Activated naive CD8-positive, alpha-beta T cell treated with anti-CD3 and anti-CD28 coated beads, Interleukin-2, amount 50 U/mL, for 24 hours (primary cell): Measurements from ENCODE around the gene TK2.
A peak's percentile ranks its signal among the peaks of the same experiment; 100 is the strongest.
"Not testable (repeated sequence)": the region's sequence is repeated elsewhere in the genome, so short reads cannot be mapped to it uniquely, and the experiment has no call there.

ENCODE experiments used
- ATAC-seq: fragments of 150-1000 bp; cut with Tn5 transposase; one replicate; pipeline ENCODE4 v1.10.0; 2021
- DNase-seq: peaks from one replicate; pipeline ENCODE4 v3.0.0; 2021
- H3K27ac Mint-ChIP-seq: one replicate; pipeline ENCODE4 v1.8.0; 2021; ENCODE audit warnings: mild to moderate bottlenecking, mixed read lengths
- H3K27me3 Mint-ChIP-seq: one replicate; pipeline ENCODE4 v1.8.0; 2021; ENCODE audit warnings: mixed read lengths
- H3K36me3 Mint-ChIP-seq: one replicate; pipeline ENCODE4 v1.8.0; 2021; ENCODE audit warnings: low read depth, mixed read lengths
- H3K4me1 Mint-ChIP-seq: one replicate; pipeline ENCODE4 v1.8.0; 2021; ENCODE audit warnings: mixed read lengths
- H3K4me3 Mint-ChIP-seq: one replicate; pipeline ENCODE4 v1.8.0; 2021; ENCODE audit warnings: mild to moderate bottlenecking, moderate library complexity, mixed read lengths
- H3K9me3 Mint-ChIP-seq: one replicate; pipeline ENCODE4 v1.8.0; 2021; ENCODE audit warnings: mixed read lengths

Gene TK2

DNA sequence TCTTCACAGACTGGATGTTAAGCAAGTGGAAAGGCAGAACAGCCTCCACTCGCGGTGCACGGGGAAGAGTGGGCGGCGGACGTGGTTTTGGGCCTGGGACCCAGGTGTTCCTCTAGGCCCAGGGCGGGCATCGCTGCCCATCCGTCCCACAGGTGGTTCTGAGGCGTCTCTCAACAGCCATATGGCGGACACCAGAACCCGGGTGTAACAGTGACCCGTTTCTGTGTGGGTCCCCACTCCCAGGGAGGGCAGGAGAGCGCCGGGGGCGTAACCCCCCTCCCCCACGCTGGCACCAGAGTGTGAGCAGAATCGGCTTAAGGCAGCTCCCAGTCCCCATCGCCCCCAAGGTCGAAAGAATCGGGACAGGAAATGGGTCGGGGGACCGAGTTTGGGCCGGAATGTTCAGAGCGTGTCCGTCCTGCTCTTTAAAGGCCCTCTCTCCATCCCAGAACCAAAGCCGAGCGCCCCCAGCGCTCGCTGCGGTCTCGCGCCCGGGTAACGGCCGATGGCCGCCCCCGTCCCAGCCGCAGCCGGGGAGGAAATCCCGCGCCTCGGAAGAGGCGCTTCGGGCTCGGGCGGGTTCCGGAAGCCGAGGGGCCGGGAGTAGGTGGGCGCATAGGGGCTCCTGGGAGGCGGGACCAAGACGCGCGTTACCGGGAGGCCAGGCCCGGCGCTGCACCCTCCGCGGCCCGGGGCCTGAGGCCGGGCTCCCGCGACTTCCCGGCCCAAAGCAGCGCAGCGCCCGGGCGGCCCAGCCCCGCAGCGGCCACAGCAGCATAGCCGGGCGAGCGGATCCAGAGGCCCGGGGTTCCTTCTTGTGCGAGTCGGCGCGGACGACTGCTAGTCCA, at the start of gene TK2:
Gene TK2, minus strand, starts transcription at position 839 of the 848 bp plus-strand sequence. Its CDS starts 61 bp downstream, at position 778.
- Mint-ChIP-seq H3K4me3 (peak within 1 kb of the TSS; percentile 92), H3K36me3 (peaks cover 18% of the 10 kb centered on the region), H3K27me3 (peaks cover 2% of the 10 kb centered on the region), H3K27ac (peak within 1 kb of the TSS; percentile 87), H3K9me3 (no peaks in the 10 kb centered on the region), H3K4me1 (peaks cover 71% of the 10 kb centered on the region)
- peak; percentile 54 for ATAC-seq
- peak; percentile 80 for DNase-seq

DNA sequence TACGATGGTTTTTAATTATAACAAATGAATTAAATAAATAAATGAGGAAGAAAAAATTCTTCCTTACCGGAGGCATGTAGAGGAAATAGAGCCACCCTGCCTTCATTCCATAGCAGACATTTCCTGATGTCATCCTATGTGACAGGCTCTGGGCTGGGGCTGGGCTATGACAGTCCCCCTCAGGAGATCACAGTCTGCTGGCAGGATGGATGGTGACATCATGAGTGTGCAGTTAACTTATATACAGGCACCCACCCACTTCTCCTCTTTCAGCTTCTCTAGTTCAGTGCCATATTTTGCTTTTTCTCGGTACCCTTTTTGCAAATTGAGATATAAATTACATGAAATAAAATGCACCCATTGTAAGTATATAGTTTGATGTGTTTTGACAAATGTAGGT, 48.2 kb upstream of the TK2 start:
- DNase-seq (no peak), ATAC-seq (peak; percentile 69)
- H3K36me3 Mint-ChIP-seq = no peaks in the 10 kb centered on the region
- H3K27ac Mint-ChIP-seq = no peak overlapping the region
- H3K27me3 Mint-ChIP-seq = no peaks in the 10 kb centered on the region
- H3K9me3 Mint-ChIP-seq = peaks cover 8% of the 10 kb centered on the region
- H3K4me1 Mint-ChIP-seq = peaks cover 24% of the 10 kb centered on the region
- H3K4me3 Mint-ChIP-seq = no peak overlapping the region

DNA sequence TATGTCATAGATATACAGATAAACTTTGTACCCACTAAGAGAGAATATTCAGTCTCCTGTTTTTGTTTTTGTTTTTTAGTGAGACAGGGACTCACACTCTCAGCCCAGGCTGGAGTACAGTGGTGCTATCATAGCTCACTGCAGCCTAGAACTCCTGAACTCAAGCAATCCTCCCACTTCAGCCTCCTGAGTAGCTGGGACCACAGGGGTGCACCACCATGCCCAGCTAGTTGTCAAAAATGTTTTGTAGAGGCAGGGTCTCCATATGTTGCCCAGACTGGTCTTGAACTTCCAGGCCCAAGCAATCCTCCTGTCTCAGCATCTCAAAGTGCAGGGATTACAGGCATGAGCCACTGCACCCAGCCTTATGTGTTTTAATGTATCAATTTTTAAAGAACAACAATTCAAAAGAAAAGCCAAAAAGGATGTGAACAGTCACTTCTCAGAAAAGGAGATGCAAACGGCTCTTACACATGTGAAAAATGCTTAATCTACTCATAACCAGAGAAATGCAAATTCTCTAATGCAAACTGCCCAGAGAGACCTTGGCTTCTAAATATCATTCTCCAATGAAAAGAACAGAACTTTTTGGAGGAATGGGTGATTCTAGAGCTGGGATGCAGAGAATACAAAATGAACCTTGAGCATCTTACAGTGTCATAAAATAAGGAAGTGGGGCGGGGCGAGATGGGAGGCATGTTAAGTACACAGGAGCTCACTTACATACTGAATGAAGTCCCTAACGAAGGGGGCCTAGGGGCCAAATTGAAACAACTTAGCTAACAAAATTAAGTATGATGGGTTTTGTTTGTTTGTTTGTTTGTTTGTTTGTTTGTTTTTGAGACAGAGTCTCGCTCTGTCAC, 47.3 kb upstream of the TK2 start:
- DNase-seq (no peak), ATAC-seq (no peak)
- H3K9me3 Mint-ChIP-seq = peaks cover 8% of the 10 kb centered on the region
- H3K4me1 Mint-ChIP-seq = peaks cover 21% of the 10 kb centered on the region
- no peaks in the 10 kb centered on the region for H3K27me3 Mint-ChIP-seq
- no peak overlapping the region for H3K27ac Mint-ChIP-seq
- no peaks in the 10 kb centered on the region for H3K36me3 Mint-ChIP-seq
- H3K4me3 Mint-ChIP-seq = peak overlapping the region; percentile 1

DNA sequence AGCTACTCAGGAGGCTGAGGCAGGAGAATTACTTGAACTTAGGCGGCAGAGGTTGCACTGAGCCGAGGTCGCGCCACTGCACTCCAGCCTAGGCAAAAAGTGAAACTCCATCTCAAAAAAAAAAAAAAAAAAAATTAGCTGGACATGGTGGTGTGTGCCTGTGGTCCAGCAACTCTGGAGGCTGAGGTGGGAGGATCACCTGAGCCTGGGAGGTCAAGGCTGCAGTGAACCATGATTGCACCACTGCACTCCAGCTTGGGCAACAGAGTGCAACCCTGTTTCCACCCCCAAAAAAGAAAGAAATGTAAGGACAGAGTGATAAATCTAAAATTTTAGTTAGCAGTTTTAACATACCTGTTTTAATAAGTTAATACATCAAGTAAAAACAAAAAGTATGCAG, 46.6 kb upstream of the TK2 start:
- not testable (repeated sequence) for H3K27me3 Mint-ChIP-seq, H3K4me3 Mint-ChIP-seq, H3K36me3 Mint-ChIP-seq, DNase-seq, H3K9me3 Mint-ChIP-seq, ATAC-seq, H3K27ac Mint-ChIP-seq
- peaks cover 21% of the 10 kb centered on the region for H3K4me1 Mint-ChIP-seq

DNA sequence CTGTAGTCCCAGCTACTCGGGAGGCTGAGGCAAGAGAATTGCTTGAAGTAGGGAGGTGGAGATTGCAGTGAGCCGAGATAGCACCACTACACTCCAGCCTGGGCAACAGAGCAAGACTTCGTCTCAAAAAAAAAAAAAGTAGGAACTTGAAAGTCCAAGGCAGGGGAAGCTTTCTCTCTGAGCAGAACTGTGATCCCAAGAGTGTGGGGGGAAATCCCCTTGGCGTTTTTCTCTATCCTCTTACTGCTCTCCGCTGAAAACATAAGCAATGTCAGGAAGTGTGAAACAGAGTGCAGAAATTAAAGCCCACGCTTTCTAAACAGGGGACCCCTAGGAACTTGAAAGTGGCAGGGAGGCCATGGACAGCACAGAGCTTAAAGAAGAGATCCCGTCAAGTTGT, 44.8 kb upstream of the TK2 start:
- DNase-seq = no peak
- Mint-ChIP-seq H3K36me3 (no peaks in the 10 kb centered on the region), H3K4me3 (no peak overlapping the region), H3K4me1 (peaks cover 29% of the 10 kb centered on the region), H3K27me3 (peaks cover 1% of the 10 kb centered on the region), H3K27ac (no peak overlapping the region), H3K9me3 (no peaks in the 10 kb centered on the region)
- ATAC-seq = no peak

DNA sequence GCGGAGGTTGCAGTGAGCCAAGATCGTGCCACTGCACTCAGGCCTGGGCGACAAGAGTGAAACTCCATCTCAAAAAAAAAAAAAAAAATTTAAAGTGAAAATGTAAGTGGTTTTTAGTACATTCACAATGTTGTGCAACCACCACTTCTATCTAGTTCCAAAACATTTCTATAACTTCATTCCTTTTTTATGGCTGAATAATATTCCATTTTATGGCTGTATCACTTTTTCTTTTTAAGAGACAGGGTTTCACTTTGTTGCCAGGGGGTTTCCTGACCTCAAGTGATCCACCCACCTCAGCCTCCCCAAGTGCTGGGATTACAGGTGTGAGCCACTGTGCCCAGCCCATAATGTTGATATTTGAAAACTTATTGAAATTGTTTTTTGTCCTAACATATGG, 42.9 kb upstream of the TK2 start:
- Mint-ChIP-seq H3K9me3 (no peaks in the 10 kb centered on the region), H3K4me1 (peaks cover 30% of the 10 kb centered on the region), H3K4me3 (no peak overlapping the region), H3K27ac (no peak overlapping the region), H3K36me3 (no peaks in the 10 kb centered on the region), H3K27me3 (peaks cover 1% of the 10 kb centered on the region)
- DNase-seq (no peak), ATAC-seq (no peak)

DNA sequence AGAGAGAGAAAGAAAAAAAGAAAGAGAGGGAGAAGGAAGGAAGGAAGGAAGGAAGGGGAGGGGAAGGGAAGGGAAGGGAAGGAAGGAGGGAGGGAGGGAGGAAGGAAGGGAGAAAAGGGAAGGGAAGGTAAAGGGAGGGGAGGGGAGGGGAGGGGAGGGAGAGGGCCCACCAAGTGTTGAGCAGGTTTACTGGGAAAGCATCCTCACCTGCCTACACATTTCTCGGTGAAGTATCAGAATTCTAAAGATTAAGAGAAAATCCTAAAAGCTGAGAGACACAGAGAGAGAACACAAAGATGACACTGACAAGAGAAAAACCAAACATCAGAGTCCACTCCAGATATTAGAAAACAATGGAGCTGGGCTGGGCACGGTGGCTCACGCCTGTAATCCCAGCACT, 42.3 kb upstream of the TK2 start:
- Mint-ChIP-seq H3K36me3 (no peaks in the 10 kb centered on the region), H3K4me1 (peaks cover 32% of the 10 kb centered on the region), H3K27ac (no peak overlapping the region), H3K4me3 (no peak overlapping the region), H3K27me3 (peaks cover 1% of the 10 kb centered on the region), H3K9me3 (no peaks in the 10 kb centered on the region)
- no peak for DNase-seq
- no peak for ATAC-seq

DNA sequence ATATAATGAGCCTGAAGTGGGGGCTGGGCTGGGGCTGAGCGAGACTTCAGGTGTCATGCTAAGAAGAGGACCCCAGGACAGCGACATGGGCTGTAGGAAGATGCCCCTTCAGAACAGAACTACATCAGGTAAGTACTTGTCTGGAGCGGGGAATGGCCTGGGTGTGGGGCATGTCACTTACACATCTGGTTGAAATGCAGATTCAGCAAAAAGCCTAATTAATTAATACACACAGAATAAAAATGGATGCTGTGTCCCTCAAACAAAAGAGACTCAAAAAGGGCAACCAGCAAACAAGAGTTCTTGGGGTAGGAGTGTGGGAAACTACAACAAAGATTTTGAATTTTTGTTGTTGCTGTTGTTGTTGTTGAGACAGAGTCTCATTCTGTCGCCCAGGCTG, 41.1 kb upstream of the TK2 start:
- no peak overlapping the region for H3K4me3 Mint-ChIP-seq
- H3K27me3 Mint-ChIP-seq = peaks cover 1% of the 10 kb centered on the region
- no peak for ATAC-seq
- no peaks in the 10 kb centered on the region for H3K36me3 Mint-ChIP-seq
- peaks cover 29% of the 10 kb centered on the region for H3K4me1 Mint-ChIP-seq
- DNase-seq = no peak
- no peaks in the 10 kb centered on the region for H3K9me3 Mint-ChIP-seq
- H3K27ac Mint-ChIP-seq = no peak overlapping the region

DNA sequence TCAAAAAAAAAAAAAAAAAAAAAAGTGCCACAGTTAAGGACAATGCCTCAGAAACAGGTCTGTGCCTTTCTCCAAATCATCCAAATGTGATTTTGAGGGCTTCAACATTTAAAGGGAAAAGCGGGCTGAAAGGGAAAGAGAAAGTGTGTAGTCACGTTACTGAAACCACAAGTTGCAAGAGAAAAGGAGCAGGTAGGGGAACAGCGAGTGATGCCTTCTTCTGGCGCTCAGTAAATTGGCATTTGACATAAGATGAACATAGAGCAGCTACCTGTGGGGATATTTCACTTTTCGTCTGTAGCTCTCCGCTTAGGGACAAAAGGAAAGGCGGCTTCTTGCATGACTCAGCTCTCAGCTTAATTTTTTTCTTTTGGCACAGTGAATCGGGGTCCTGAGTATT, 40.4 kb upstream of the TK2 start:
- Mint-ChIP-seq H3K36me3 (no peaks in the 10 kb centered on the region), H3K27me3 (peaks cover 5% of the 10 kb centered on the region), H3K4me1 (peaks cover 29% of the 10 kb centered on the region), H3K4me3 (peak overlapping the region; percentile 76), H3K27ac (peak overlapping the region; percentile 50), H3K9me3 (no peaks in the 10 kb centered on the region)
- peak; percentile 25 for ATAC-seq
- DNase-seq = no peak

DNA sequence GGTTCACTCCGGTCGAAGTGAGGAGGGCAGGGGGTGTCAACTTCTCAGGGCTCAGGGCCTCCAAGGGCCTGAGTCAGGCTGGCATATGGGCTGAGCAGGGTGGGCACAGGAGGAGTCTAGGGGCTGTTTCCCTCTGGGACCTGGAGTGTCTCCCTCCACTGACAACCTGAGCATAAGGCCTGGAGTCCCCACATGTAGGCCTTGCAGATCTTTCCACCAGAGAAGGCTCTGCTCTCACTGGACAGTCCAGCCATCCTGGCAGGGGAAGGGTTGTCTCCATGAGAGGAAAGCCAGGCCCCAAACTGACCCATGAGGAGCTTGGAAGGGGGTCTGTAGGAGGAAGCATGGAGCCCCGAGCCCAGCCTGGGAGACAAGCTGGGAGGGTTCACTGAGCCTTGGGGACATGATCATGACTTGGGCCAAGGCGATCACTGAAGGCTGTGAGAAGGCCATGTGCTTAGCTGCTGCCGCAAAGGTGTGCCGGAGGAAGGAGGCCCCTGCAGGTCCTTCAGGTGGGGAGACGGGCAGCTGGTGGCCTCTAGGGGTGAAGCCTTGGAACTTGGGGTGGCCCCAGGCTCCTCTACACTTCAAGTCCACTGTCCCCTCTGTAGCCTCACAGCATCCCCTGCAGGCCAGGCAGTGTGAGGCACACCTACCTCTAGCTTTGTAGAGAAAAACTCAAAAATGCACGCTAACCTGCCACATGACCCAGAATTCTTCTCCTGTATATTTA, 39.2 kb upstream of the TK2 start:
- Mint-ChIP-seq H3K4me1 (peaks cover 29% of the 10 kb centered on the region), H3K27ac (no peak overlapping the region), H3K9me3 (no peaks in the 10 kb centered on the region), H3K4me3 (peak overlapping the region; percentile 76), H3K36me3 (no peaks in the 10 kb centered on the region), H3K27me3 (peaks cover 5% of the 10 kb centered on the region)
- peak; percentile 94 for ATAC-seq
- peak; percentile 62 for DNase-seq

DNA sequence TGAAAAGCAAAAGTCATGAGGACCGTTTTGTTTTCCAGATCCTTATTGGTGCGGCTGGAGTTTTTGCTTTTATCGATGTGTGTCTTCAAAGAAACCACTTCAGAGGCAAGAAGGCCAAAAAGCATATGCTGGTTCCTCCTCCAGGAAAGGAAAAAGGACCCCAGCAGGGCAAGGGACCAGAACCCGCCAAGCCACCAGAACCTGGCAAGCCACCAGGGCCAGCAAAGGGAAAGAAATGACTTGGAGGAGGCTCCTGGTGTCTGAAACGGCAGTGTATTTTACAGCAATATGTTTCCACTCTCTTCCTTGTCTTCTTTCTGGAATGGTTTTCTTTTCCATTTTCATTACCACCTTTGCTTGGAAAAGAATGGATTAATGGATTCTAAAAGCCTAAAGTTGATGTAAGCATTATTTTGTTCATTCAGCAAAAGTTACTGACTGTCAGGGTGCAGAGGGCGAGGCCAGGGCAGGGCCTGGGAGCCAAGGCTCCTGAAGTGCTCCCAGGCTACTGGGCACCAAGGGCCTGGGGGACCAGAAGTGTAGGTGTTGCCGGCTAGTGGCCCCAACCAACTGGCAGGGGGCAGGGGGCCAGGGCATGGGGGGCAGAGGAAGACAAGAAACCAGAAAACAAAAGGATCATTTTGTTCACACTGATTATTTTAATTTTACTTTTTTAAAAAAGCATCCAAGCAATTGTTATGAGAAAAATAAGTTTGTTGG, 38.1 kb upstream of the TK2 start:
- H3K27ac Mint-ChIP-seq = no peak overlapping the region
- H3K9me3 Mint-ChIP-seq = no peaks in the 10 kb centered on the region
- no peak for DNase-seq
- H3K4me1 Mint-ChIP-seq = peaks cover 29% of the 10 kb centered on the region
- peak overlapping the region; percentile 37 for H3K4me3 Mint-ChIP-seq
- H3K27me3 Mint-ChIP-seq = peaks cover 5% of the 10 kb centered on the region
- no peak for ATAC-seq
- no peaks in the 10 kb centered on the region for H3K36me3 Mint-ChIP-seq

DNA sequence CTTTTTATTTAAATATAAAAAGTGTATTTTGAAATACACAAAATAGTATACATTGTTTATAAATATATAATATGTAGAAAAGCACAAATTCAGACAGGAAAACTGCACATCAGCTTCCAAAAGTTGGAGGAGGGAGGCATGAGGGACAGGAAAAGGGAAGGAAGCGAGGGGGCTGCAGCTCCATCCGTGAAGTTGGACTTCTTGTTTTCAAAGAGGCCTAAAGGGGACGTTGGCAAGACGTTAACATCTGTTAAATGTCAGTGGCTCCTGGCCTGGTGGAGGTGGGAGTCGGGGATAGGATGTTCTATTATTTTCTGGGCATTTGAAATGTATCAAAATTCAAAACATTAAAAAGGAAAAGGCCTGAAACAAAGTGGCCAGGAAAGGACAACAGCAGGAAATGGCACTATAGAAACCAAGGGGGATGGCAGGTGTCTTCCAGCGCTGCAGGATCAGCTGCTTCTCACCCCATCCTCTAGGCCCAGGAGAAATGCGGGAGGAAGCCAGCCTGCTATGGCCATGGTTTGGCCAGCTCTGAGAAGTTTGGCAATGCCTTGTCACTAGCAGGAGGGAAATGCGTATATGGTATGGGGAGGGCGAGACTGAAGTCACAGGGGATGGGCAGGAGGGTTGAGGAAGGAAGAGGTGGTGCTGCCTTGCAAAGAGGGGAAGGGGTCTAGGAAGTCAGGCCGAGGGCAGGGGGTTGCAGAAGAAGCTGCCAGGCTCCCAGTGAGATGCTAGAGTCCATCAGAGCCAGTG, 35.7 kb upstream of the TK2 start:
- DNase-seq (no peak), ATAC-seq (no peak)
- Mint-ChIP-seq H3K27me3 (peaks cover 8% of the 10 kb centered on the region), H3K36me3 (no peaks in the 10 kb centered on the region), H3K4me1 (peaks cover 31% of the 10 kb centered on the region), H3K4me3 (no peak overlapping the region), H3K9me3 (no peaks in the 10 kb centered on the region), H3K27ac (no peak overlapping the region)

DNA sequence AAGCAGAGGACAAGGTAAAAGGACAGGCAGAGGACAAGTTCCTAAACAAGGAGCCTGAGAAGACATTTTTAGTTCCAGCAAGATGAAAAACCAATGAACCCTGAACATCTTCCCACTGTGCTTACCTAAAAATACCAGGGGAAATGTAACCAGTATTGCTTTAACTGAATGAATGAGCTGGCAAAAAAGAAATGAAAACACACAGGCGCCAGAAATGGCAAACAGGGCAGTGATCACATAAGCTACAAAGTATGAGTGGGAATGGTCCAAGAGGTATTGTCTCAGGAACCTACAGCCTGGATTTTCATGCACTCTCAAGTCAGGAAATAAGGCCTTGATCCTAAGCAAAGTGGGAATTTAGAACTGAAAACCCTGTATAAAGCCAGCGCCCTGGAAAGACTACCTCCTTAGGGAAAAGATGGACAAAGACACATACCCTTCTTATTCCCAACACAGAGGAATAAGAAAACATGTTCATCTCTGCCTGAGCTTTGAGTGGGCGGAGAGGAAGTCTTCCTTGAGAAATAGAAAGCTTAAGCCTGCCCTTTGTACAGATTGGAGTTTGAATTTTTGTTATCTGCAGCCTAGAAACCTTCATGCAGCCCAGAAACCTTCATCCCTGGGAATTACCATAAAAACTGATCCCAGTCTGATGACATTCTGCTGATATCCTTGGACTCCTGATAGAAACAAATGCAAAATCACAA, 31.5 kb upstream of the TK2 start:
- Mint-ChIP-seq H3K36me3 (no peaks in the 10 kb centered on the region), H3K4me1 (peaks cover 17% of the 10 kb centered on the region), H3K27ac (no peak overlapping the region), H3K9me3 (no peaks in the 10 kb centered on the region), H3K27me3 (peaks cover 42% of the 10 kb centered on the region), H3K4me3 (no peak overlapping the region)
- no peak for DNase-seq
- ATAC-seq = no peak
